ENCODE data around the gene HNRNPA1L2.
"Not testable (repeated sequence)": the region's sequence is repeated elsewhere in the genome, so short reads cannot be mapped to it uniquely, and the experiment has no call there.

Gene HNRNPA1L2

GRCh38 chr13:52646967-52647366, 4.7 kb downstream of the HNRNPA1L2 start:
- no peak for DNase-seq (ENCODE audit: low read depth)

DNA sequence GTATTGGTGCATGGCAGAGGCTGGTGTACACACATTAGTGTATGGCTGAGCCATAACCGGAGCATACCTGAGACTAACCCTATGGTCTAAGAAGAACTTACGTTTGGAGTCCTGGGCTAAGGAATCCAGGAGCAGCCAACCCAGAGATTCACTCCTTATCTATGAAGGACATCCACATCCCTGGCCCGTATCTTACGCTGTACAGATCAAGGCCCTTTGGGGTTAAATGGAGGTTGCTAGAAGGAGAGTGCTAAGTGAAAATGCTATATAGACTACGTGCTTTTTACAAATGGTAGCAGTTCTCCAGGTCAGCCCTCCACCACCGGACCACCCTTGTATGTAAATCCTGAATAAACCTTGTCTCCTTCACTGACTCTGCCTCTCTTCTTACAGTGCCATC, 8.5 kb downstream of the HNRNPA1L2 start:
- DNase-seq (ENCODE audit: low read depth) = no peak

- DNase-seq (ENCODE audit: low read depth) = no peak
Observed at GRCh38 chr13:52651897-52652195, 9.6 kb downstream of the HNRNPA1L2 start.

- peak; percentile 96 for DNase-seq (ENCODE audit: low read depth)
Observed at GRCh38 chr13:52652196-52652979, 10.2 kb downstream of the HNRNPA1L2 start, which contains the start of gene SUGT1. Gene SUGT1, plus strand, starts transcription at chr13:52652836. Its CDS starts 85 bp downstream, at chr13:52652921.

- DNase-seq (ENCODE audit: low read depth) = no peak
Observed at GRCh38 chr13:52652980-52653303, 10.7 kb downstream of the HNRNPA1L2 start.

DNA sequence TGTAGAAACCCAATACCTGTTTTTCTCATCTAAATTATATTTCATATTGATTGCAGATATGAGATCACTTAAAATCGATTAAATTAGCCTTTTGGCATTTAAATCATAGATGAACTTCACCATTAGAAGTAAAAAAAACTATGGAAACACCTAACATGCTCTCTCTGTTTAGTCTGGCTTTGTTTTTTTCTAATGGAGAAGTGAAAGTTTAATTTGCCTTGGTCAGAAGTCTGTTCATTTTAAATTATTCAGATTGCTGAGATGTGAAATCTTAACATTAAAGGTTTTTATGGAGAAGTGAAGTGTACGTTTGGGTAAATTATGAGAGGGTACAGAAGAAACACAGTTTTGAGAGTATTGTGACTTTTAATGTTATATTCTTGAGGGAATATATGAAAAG, 17.1 kb downstream of the HNRNPA1L2 start:
- DNase-seq (ENCODE audit: low read depth) = no peak

DNA sequence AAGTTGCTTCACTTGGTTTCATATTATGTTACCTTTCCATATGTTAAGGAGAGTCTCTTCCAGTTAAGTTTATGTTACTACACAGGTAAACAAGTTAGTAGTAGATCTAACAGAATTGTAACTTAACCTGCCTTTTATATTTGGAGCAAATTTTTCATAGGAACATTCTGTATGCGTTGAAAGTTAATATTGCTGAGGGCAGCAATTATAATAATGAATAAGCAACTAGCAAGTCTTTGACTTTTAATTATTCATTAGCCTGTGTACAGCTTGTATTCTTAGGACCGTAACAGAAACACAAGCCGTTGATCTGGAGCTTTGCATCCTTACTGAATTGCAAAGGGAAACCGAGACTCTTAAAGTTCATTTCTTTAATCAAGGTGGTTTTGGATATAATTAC, 22.0 kb downstream of the HNRNPA1L2 start:
- DNase-seq (ENCODE audit: low read depth) = no peak

- DNase-seq (ENCODE audit: low read depth) = no peak
Observed at GRCh38 chr13:52665325-52665724, 23.1 kb downstream of the HNRNPA1L2 start.

- no peak for DNase-seq (ENCODE audit: low read depth)
Observed at GRCh38 chr13:52669677-52670076, 27.4 kb downstream of the HNRNPA1L2 start.

DNA sequence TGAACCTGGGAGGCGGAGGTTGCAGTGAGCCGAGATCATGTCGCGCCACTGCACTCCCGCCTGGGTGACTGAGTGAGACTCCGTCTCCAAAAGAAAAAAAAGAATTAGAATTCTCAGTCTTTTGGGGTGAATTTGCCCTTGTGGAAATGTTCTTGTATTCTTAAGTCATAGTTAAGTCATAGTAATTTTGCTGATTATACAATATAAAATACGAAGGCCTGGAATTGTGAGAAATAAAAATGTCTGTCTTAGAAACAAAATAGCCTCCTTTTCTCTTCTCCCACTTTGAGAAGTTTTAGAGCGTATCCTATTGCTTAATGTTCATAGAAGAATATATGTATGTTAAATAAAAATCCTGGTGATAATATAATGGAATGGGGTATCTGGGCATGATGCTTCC, 28.5 kb downstream of the HNRNPA1L2 start:
- DNase-seq (ENCODE audit: low read depth) = no peak

- no peak for DNase-seq (ENCODE audit: low read depth)
Observed at GRCh38 chr13:52673465-52673864, 31.2 kb downstream of the HNRNPA1L2 start.

GRCh38 chr13:52677823-52678222, 35.6 kb downstream of the HNRNPA1L2 start:
- no peak for DNase-seq (ENCODE audit: low read depth)

DNA sequence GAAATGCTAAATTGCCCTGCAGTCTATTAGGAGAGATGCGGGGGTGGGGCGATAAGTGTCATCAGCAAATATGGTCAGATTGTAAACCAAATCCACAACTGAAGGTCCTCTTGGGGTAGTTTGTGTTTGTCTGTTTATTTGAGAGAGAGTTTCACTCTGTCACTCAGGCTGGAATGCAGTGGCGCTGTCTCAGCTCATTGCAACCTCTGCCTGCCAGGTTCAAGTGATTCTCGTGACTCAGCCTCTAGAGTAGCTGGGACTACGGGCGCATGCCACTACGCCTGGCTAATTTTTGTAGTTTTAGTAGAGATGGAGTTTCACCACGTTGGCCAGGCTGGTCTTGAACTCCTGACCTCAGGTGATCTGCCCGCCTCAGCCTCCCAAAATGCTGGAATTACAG, 43.6 kb downstream of the HNRNPA1L2 start:
- not testable (repeated sequence) for DNase-seq (ENCODE audit: low read depth)

DNA sequence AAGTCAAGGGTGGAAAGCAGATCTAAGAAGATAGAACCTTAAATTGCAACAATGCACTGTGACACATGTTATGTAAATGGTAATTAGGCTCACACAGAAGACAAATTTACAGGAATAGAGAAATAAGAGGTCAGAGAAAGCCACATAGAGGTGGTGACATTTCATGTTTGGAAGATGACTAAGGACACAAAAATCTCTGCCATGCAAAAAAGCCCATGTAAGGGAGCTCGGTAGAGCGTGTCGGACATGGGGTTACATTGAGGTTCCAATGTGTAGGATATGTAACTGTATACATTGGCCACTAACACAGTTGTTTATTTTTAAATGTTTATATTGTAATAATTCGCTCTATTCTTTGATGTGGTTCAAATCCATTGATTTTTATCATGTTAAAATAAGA, 44.1 kb downstream of the HNRNPA1L2 start:
- DNase-seq (ENCODE audit: low read depth) = no peak
